NCI-H510A (cell line): ENCODE measurements around the gene ELFN1.

Experiments used
- DNase-seq: peaks from one replicate; lab custom pipeline; 2025; lab: John Stamatoyannopoulos, UW

Gene ELFN1

DNA sequence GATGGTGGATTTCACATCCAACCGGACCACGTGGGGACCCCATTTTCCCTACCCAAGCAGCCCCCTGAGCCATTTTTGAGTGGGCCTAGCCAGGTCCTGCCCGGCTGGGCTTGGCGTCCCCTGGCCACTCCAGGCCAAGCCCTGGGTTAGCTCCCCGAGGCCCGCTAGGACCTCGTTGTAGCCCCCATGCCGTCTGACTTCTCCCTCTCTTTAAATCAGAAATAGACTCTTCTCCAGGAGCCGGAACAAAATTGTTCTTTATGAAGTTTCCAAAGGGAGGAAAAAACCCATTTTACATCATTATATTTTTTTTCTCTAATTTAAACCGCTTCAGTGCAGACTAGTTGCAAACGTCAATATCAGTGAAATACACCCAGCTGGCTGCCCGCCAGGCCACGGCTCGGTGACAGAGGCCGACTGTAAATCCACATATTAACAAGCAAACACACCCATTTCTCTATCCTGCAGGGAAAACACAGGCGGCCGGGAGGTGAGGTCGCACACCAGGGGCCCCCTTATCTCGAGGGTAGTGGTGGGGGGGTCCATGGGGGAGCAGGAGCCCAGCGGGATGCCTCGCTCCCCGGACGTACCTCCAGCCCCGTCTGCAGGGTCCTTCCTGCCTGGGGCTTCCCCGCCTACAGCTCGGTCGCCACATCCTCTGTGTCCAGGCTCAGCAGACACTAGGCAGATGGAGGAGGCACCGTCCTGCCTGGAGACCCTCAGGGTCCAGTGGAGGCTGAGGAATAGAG lies 72.7 kb downstream of the ELFN1 start:
- no peak for DNase-seq

DNA sequence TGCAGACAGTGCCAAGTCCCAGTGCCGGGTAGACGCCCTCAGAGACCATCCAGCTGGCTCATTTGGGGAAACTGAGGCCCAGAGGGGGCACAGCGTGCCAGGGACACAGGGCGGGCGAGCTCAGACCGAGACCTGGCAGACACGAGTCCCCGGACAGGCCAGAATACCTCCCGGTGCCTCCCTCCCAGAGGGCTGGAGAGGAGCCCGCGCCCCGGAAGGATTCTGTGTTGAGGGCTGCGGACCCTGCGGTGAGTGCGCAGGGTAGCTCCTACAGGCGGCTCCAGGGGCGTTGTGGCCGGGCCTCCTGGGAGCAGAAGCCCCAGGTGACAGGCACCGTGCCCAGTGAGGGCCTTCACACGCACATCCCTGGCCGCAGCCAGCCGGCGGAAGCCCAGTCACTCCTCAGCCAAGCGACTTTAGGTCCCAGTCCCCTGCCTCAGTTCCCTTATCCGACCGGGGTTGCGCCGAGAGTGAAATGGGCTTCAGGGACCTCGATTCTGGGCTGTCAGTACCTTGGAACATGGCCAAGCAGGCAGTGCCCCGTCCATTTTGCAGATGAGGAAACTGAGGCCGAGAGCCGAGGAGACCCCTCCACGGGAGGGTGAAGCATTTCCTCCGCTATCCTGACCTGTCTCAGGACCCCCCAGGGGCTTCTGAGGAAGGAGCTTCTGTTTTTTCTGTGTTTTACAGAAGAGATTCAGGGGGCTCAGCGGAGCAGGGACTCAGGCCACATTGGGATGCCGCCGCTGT lies 73.6 kb downstream of the ELFN1 start:
- no peak for DNase-seq

DNA sequence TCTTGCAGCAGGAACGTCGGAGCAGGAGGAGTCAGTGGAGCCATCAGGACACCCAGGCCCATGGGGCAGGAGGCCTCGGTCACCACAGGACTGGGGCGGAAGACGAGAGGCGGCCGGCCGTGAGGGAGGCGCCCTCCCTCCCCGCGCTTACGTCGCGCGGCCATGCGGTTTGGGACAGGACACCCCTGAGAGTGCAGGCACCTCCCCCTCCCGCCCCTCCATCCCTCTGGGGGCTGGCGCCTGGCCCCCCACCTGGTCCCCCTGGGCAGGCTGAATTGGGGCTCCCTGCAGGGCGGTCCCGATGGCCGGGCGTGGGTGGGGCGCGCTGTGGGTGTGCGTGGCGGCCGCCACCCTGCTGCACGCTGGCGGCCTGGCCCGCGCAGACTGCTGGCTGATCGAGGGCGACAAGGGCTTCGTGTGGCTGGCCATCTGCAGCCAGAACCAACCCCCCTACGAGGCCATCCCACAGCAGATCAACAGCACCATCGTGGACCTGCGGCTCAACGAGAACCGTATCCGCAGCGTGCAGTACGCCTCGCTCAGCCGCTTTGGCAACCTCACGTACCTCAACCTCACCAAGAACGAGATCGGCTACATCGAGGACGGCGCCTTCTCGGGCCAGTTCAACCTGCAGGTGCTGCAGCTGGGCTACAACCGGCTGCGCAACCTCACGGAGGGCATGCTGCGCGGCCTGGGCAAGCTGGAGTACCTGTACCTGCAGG lies 74.4 kb downstream of the ELFN1 start:
- DNase-seq: no peak

DNA sequence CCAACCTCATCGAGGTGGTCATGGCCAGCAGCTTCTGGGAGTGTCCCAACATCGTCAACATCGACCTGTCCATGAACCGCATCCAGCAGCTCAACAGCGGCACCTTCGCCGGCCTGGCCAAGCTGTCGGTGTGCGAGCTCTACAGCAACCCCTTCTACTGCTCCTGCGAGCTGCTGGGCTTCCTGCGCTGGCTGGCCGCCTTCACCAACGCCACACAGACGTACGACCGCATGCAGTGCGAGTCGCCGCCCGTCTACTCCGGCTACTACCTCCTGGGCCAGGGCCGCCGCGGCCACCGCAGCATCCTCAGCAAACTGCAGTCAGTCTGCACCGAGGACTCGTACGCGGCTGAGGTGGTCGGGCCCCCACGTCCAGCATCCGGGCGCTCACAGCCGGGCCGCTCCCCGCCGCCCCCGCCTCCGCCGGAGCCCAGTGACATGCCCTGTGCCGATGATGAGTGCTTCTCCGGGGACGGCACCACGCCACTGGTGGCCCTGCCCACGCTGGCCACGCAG lies 75.0 kb downstream of the ELFN1 start:
- no peak for DNase-seq

DNA sequence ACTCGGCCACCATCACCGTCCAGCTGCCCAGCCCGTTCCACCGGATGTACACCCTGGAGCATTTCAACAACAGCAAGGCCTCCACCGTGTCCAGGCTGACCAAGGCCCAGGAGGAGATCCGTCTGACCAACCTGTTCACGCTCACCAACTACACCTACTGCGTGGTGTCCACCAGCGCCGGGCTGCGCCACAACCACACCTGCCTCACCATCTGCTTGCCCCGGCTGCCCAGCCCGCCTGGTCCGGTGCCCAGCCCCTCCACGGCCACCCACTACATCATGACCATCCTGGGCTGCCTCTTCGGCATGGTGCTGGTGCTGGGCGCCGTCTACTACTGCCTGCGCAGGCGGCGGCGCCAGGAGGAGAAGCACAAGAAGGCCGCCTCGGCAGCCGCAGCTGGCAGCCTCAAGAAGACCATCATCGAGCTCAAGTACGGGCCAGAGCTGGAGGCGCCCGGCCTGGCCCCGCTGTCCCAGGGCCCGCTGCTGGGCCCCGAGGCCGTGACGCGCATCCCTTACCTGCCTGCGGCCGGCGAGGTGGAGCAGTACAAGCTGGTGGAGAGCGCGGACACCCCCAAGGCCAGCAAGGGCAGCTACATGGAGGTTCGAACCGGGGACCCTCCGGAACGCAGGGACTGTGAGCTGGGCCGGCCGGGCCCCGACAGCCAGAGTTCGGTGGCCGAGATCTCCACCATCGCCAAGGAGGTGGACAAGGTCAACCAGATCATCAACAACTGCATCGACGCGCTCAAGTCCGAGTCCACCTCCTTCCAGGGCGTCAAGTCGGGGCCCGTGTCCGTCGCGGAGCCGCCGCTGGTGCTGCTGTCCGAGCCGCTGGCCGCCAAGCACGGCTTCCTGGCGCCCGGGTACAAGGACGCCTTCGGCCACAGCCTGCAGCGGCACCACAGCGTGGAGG lies 75.8 kb downstream of the ELFN1 start:
- DNase-seq: no peak

DNA sequence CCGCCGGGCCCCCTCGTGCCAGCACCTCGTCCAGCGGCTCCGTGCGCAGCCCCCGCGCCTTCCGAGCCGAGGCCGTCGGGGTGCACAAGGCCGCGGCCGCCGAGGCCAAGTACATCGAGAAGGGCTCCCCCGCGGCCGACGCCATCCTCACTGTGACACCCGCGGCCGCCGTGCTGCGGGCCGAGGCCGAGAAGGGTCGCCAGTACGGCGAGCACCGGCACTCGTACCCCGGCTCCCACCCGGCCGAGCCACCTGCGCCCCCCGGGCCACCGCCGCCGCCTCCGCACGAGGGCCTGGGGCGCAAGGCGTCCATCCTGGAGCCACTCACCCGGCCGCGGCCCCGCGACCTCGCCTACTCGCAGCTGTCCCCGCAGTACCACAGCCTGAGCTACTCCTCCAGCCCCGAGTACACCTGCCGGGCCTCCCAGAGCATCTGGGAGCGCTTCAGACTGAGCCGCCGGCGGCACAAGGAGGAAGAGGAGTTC lies 76.5 kb downstream of the ELFN1 start:
- no peak for DNase-seq

DNA sequence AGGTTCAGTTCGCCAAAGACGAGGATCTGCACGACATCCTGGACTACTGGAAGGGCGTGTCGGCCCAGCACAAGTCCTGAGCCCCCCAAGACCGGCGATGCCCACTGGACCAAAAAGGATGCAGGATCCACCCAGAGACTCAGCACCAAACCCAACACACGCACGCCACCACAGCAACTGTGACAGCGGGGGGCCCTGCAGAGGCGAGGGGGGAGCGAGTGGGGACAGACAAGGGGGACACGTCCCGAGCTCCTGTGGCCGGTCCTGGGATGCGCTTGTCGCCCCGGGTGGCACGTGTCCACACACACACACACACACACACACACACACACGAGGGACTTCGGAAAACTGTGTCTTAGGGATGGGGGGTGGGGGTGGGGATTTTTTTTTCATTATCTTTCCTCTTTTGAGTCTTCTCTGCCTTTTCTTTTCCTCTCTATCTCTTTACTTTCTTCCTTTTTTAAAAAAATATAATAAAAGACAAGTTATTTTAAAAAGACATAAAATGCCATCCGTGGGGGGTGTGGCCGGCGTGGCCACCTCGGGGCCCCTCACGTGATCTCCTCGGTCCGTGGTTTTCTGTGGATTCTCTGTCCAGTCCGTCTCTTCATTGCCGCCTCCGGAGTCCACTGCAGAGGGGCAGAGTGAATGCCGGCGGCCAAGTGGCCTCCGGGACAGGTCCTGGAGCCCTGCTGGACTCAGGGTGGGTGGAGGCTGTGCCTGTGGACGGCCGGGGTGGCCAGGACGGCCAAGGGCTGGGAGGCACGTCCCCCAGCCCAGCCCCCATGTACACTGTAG lies 77.1 kb downstream of the ELFN1 start:
- DNase-seq: no peak

DNA sequence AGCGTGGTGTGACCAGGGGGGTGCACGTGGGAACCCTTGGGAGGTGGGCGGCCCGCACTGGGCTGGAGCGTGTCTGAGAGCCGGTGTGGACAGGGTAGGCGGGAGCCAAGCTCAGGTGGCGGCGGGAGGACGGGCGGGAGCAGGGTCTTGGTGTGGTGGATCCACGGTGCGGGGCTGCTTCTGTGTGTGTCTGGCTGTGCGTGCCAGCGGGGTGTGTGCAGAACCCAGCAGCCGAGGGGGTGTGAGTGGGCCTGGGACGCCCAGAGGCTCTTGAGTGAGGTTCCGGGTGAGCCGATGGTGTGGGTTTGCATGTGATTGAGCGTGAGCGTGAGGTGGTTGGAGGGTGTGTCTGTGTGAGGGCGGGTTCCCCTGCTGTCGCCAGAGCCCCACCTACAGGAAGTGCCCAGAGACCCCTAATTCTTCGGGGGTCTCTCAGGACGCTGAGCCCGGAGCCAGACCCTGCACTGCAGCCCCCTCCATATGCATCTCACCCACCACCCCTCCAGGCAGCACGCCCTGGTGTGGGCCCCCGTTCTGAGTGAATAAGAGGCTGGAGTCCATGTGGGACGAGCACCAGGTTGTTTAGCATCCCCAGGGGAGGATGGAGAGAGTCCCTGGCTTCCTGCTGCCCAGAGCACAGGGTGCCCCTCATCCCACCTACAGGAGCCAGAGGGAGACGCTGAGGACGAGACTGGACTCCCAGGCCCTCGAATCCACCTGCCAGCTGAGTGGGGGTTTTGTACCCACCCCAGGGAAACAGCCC lies 78.2 kb downstream of the ELFN1 start:
- no peak for DNase-seq

DNA sequence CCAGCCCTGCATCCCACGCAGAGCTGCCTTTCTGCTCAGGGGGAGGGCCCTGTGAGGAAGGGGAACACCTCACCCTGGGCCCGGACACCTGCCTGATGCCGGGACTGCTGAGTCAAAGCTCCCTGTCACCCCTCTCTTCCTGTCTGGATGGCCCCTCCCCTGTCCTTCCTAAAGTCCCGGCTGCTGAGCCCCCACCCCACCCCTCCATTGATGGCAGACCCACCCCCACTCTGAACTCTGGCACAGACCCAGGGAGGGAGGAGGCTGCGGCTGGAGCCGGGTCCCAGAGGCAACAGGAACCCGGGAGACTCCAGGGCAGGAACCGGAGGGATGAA lies 78.7 kb downstream of the ELFN1 start:
- DNase-seq: no peak

DNA sequence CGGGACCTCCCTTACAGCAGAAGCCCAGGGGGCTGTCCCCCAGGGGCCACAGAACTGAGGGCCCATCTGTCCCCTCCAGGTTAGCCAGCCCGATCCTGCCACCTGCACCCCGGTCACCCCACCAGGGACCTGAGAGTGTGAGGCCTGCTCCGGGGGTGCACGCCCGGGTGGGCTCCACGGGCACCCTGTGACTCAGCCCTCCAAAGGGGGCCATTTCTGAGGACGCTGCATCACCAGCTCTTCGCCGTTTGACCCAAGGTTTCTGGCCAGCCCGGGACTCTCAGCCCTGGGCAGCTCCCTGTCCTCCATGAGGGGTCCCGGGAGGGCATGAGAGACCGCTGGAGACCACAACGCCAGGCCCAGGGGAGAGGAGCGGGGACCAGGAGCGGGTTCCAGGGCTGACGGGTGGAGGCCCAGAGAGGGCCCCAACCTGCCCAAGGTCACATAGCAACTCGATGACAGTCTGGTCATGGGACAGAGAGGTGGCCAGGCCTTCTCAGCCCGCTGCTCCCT lies 79.3 kb downstream of the ELFN1 start:
- no peak for DNase-seq

DNA sequence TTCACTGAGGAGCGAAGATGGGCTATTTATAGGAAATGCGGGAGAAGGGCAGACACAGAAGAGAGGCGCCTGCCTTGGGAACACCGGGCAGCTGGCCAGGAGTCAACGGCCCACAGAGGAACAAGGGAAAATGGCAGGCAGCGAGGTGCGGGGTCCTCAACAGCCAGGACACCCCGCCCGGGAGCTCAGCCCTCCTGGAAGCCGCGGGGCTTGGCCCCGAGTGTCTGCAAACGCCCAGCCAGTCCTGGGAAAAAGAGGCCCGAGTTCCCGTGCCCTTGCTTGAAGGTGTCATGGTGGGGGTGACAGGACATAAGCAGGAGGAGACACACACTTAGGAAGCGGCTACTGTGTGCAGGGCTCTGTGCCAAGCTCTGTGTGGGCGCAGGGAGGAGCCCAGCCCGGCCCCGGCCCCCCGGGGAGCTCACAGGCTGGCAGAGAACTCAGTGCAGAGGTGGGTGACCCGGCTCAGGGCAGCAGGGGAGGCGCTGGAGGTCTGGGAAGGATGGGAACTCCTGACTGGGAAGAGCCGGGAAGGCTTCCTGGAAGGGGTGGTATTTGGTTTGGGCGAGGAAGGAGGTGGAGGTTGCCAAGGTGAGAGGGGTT lies 79.9 kb downstream of the ELFN1 start:
- DNase-seq: no peak

DNA sequence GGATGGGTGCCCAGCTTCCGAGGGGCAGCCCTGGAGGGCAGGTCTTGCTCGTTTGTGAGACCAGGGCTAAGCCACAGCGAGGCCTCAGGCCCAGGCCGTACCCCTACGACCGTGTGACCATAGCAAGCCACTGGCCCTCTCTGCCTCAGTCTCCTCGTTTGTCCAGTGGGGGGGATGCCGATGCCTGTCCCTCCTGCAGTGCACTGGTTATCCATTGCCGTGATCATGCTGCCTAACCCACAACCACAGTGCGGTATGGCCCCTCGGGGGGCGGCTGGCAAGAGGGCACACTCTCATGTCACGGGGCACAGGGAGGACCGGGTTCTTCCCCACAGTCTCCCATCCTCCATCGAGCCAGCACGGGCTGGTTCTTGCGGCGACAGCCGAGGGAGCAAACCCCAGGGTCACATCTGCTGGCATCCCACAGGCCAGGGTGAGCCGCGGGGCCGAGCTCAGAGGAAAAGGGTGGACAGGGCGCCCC lies 80.5 kb downstream of the ELFN1 start:
- DNase-seq: no peak

DNA sequence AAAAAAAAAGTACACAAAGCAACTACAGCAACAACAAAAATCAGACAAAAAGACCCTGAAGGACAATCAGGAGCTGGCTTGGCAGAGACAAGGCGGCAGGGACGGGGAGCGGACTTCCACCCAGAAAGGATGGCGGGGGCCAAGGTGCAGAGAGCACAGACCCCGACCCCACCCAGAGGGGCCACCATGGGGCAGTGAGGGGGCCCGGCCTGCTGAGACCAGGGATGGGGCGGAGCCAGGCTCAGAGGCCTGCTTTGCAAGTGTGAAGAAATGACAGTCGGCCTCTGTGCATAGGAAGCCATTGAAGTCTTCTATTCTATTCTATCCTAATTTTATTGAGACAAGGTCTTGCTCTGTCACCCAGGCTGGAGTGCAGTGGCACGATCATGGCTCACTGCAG lies 82.0 kb downstream of the ELFN1 start:
- no peak for DNase-seq

DNA sequence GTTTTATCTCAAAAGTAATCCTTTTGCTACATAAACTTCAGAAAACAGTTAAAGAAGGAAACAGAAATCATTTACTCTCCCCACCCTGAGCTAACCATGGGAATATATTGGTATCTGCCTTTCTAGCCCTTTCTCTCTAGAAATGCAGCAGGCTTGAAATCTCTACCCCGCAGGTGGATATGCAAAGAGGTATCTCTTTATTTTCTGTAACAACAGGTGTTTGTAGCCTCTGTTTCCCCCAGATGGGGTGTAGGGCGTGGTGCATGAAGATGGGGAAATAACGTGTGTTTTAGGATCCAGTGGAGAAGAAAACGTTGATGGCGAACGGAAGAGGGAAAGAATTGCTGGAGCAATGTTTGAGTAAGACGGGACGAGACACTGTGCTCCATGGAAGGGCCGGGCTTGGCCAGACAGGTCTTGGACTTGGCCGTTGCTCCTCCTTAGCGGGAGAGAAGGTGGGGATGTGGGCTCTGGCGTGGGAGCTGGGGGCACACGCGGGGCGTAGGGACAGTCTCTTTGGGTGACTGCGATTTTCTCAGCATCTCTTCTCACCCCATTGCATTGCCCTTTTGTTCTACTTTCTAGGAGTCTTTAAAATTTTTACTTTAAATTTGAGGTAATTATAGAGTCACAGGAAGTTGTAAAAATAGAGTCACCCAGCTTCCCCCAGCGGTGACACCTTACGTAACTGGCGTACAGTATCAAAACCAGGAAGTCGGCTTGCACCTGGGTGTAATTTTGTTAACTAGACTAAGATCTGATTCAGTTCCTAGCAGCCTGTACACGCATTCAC lies 82.9 kb downstream of the ELFN1 start:
- no peak for DNase-seq

DNA sequence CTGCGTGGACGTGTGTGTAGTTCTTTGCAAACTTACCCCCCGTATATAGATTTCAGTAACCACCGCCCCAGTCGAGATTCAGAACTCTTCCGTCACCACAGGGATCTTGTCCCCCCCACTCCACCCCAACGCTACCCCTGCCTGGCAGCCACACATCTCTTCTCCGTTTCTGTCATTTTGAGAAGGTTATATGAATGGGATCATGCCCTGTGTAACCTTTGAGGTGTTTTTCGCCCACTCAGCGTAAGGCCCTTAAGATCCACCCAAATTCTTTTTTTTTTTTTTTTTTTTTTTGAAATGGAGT lies 83.4 kb downstream of the ELFN1 start:
- no peak for DNase-seq

DNA sequence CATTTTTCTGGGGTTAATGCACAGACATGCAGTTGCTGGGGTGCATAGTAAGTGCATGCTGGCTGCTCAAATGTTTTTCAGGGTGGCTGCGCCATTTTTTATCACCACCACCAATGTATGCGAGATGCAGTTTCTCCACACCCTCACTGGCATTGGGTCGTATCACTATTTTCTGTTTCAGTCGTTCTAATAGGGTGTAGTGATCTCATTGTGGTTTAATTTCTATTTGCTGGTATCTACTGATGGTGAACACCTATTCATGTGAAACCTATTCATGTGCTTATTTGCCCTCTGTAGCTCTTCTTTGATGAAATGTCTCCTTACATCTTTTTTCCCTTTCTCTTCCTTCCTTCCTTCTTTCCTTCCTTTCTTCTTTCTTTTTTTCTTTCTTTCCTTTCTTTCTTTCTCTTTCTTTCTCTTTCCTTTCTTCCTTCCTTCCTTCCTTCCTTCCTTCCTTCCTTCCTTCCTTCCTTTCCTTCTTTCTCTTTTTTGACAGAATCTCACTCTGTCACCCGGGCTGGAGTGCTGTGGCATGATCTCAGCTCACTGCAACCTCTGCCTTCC lies 84.3 kb downstream of the ELFN1 start:
- no peak for DNase-seq

DNA sequence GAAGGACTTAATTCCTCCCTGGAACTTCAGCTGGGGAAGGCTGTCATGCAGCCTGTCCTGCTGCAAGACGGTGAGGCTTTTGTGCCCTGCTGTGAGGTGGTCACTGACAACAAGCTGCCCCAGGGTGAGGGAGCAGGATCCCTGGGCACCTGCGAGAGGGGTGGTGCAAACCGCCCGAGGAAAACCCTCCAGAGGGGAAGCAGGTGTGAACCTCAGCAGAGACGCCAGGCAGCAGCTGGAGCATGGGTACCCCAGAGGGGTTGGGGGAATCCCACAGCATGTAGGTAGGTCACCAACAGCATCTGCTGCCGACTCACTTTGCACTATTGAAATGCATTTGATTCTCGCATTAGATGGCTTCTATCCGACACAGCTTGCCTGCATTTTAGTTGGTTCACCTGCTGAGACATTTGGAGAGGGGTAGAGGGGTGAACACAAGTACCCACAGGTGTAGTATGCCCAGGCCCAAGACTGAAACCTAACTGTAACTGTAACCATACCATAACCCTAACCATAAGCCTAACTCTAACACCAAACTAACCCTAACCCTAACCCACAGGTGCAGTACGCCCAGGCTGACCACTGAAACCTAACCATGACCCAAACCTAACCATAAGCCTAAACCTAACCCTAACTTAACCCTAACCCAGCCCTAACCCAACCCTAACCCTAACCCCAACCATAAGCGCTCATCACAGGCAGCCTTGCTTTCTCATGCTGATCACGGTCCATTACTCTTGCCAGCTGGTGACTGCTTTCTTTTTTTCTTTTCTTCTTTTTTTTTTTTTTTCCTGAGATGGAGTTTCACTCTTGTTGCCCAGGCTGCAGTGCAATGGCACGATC lies 85.9 kb downstream of the ELFN1 start:
- DNase-seq: no peak
